ENCODE data around the gene YY1.

GRCh38 chr14:100234511-100234910, 4.4 kb upstream of the YY1 start:
- TF ChIP-seq EZH2 (IDR thresholded peaks at IDR 0.05; ENCODE audit: insufficient read depth, poor library complexity, severe bottlenecking) (no peak), EZH2phosphoT487 (IDR thresholded peaks at IDR 0.05; ENCODE audit: insufficient read depth, low read depth) (no peak)

Measured in GM23248 (cell line).